Myocyte (in vitro differentiated cells): ENCODE data around the gene GABRB3. TPM values are rescaled to one million over a fixed set of nuclear protein-coding genes. Genes with fewer than 3 reads are reported as not detected.

Experiments used
- DNase-seq: peaks from one replicate; pipeline ENCODE4 v3.0.0-alpha.2; 2012; ENCODE audit warnings: low read depth
- total RNA-seq: library from RNA; depleted of rRNA; stranded (reverse); fragments of >200 nt; gene quantifications from 2 replicates; pipeline ENCODE4 v1.2.3, GENCODE V29; 2014

GABRB3 gene
- total RNA-seq, 1 donor from 2014 or later = not detected

DNA sequence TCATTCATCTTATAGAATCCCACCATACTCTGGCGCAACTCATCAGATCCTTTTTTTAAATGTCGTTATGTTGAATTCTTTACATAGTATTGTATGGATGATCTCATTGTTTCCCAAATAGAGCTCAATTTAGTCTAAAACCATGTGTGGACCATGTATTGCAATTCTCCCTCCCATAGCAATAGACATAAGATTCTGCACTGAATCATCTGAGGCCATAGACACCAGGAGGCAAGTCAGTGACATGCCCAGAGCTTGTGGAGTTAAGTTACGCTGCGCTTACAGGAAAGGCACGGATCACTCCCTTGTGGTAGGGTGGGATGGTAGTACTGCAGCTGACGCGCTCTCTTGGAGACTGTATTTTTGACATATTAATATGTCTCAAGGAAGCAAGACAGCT is 211.0 kb downstream of the GABRB3 start:
- no peak for DNase-seq

GRCh38 chr15:26561130-26561529 is 211.7 kb downstream of the GABRB3 start:
- DNase-seq = no peak

DNA sequence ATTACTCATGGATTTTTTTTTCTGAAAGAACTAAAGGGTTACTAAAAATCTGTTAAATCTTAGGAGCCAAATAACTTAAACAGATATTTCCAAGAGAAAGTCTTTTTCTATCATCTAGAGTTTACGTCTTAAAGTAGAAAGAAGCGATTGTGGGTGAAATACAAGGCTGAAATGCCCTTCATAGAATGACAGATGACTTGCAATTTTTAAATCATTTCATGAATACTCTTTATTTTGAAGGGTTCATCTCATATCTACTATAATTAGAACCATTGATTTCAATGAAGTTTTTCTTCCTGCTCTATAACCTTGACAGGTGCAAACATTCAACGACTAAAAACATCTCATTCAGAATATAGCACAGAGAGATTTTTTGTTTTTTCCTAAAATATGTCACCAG is 217.0 kb downstream of the GABRB3 start:
- no peak for DNase-seq

DNA sequence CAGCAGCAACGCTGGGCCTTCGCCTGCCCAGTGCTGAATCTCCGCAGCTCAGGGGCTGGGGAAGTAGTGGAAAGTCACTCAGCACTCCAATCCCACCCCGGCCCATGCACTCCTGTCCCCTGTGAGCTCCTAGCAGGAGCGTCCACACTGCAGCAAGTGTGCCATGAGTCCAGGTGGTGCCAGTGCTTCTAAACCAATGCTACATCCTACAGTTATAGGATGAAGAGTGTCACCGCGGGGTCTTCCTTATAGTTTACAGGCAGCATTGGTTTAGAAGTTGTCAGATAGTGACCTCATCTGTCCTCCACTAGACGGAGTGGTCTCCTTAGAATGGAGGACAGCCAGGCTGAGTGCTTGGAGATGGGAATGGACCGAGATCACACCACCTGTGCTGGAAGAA is 221.4 kb downstream of the GABRB3 start:
- DNase-seq = no peak

DNA sequence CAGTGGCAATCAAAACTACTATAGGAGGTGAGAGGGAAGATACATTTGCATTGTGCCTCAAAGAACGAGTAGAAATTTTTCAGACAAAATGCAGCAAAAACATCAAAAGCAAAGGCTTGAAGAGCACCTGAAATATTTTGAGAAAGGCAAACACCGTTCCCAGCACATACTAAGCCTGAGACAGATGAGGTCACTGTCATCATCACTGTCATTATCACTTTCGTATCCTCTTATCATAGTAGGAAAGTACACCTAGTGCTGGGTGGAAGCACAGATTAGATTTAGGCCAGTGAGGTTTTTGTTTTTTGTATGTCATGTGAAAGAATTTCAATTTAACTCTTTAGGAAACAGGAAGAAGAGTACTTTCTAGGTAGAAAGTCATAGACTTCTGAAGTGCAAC is 222.0 kb downstream of the GABRB3 start:
- no peak for DNase-seq

- DNase-seq = no peak
Observed at GRCh38 chr15:26537663-26538062, 235.2 kb downstream of the GABRB3 start.

DNA sequence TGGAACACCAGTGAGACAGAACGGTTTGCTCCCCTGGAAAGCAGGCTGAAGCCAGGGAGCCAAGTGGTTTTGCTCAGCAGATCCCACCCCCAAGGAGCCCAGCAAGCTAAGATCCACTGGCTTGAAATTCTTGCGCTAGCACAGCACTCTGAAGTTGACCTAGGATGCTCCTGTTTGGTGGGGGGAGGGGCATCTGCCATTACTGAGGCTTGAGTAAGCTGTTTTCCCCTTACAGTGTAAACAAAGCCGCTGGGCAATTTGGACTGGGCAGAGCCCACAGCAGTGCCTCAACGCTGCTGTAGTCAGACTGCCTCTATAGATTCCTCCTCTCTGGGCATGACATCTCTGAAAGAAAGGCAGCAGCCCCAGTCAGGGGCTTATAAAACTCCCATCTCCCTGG is 241.4 kb downstream of the GABRB3 start:
- no peak for DNase-seq

GRCh38 chr15:26525096-26525495 is 247.8 kb downstream of the GABRB3 start:
- DNase-seq = no peak

GRCh38 chr15:26521691-26522198 is 251.1 kb downstream of the GABRB3 start:
- no peak for DNase-seq

DNA sequence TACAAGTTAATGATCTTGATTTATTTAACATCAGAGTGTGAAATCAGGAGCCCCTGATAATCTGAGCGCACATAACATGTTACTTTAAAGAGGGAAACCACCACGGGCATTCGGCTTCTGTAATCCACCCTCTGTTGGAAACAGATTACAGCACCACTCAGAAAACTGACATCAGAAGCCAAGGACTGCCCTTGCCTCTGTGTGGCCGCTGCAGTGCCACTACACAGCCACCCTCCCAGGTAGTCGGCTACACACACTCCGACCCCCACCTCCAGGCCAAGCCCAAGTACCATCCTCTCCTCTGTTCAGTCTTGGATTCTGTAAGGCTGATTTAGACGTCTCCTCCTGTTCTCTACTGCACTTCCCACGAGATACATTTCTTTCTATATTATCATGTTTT is 251.7 kb downstream of the GABRB3 start:
- DNase-seq = no peak

DNA sequence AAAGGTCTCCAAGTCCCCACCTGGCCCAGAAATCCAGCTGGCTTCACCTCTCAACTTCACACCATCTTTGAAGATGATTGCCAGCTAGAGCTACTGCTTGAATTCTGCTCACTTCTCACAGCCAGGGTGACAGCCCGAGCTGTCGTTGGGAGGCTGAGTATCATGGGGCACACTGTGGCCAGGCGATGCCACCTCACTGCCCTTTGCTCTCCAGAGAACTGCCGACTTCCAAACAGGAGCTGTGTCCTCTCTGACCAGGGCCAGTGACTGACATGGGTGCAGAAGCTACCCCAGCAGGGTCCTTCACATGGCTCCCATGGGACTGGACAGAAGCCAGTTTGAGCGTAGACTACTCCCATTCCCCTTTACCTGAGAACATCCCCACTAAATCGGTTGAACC is 254.0 kb downstream of the GABRB3 start:
- DNase-seq = no peak

GRCh38 chr15:26516102-26516980 is 256.5 kb downstream of the GABRB3 start:
- DNase-seq = no peak

- DNase-seq = no peak
Observed at GRCh38 chr15:26504009-26504408, 268.9 kb downstream of the GABRB3 start.

Other genes starting within 250 kb of the GABRB3 start
- gene GABRA5, start 94.0 kb upstream of the GABRB3 start, total RNA-seq = not detected in 2 replicates
- gene GABRG3, start 198.1 kb upstream of the GABRB3 start, total RNA-seq = not detected in 2 replicates